Measurements from ENCODE around the gene PLXNA4. TPM values are rescaled to one million over a fixed set of nuclear protein-coding genes. Genes with fewer than 3 reads are reported as not detected.

Gene PLXNA4
- total RNA-seq, 2 donors from 2014 or later = 24.0 to 42.7 TPM

DNA sequence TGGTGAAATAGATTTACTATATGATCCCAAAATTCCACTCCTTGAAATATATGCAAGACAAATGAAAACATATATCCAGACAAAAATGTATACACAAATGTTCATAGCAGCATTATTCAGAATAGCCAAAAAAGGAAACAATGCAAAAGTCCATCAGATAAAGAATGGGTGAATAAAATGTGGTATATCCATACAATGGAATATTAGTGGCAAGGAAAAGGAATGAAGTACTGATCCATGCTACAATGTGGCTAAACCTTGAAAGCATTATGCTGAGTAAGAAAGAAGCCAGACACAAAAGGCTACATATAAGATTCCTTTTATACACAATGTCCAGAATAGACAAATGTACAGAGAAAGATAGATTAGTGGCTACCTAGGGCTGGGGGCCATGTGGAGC is 225.5 kb downstream of the PLXNA4 start:
- Histone ChIP-seq H3K36me3 (ENCODE audit: control insufficient read depth, insufficient read depth, low read length) (no peaks in the 10 kb centered on the region), H3K9me3 (ENCODE audit: control insufficient read depth, low read length) (peaks cover 4% of the 10 kb centered on the region), H3K27me3 (ENCODE audit: control insufficient read depth, insufficient read depth, low read length, poor library complexity, severe bottlenecking) (peaks cover 5% of the 10 kb centered on the region), H3K9ac (ENCODE audit: extremely low read depth, low read length, poor library complexity, severe bottlenecking) (no peak overlapping the region), H3K27ac (ENCODE audit: low read depth, low read length) (no peak overlapping the region), H3K4me1 (ENCODE audit: control insufficient read depth, insufficient read depth, low read length) (peaks cover 5% of the 10 kb centered on the region), H3K4me3 (ENCODE audit: low read length) (no peak overlapping the region)
- H3K27me3 Mint-ChIP-seq (ENCODE audit: insufficient read depth) = peaks cover 3% of the 10 kb centered on the region
- no peak overlapping the region for H3K27ac Mint-ChIP-seq
- no peak for DNase-seq
- H3K9me3 Mint-ChIP-seq = no peaks in the 10 kb centered on the region
- no peaks in the 10 kb centered on the region for H3K36me3 Mint-ChIP-seq (ENCODE audit: low read depth)
- TF ChIP-seq, protein P1, sequence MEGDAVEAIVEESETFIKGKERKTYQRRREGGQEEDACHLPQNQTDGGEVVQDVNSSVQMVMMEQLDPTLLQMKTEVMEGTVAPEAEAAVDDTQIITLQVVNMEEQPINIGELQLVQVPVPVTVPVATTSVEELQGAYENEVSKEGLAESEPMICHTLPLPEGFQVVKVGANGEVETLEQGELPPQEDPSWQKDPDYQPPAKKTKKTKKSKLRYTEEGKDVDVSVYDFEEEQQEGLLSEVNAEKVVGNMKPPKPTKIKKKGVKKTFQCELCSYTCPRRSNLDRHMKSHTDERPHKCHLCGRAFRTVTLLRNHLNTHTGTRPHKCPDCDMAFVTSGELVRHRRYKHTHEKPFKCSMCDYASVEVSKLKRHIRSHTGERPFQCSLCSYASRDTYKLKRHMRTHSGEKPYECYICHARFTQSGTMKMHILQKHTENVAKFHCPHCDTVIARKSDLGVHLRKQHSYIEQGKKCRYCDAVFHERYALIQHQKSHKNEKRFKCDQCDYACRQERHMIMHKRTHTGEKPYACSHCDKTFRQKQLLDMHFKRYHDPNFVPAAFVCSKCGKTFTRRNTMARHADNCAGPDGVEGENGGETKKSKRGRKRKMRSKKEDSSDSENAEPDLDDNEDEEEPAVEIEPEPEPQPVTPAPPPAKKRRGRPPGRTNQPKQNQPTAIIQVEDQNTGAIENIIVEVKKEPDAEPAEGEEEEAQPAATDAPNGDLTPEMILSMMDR (conservative IDR thresholded peaks at IDR 0.05) = no peak
- peaks cover 11% of the 10 kb centered on the region for H3K4me1 Mint-ChIP-seq
- H3K4me3 Mint-ChIP-seq = no peak overlapping the region

DNA sequence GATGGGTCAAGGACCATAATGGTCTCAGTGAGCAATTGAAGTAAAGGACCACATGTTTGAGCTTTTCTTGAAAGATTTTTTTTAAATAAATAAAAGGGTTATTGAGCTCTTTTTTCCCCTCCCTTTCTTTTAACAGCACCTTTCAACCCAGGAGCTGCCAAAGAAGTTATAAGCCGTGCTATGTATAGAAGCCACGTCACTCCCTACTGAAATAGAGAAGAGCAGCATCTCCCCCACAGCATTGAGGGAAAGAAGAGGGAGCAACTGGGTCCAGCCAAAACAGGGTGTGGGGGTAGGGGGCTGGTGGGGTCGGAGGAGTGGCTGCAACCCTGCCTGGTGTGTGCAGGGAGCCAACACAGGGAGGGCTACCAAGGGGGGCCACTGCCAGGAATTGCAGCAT is 227.2 kb downstream of the PLXNA4 start:
- Mint-ChIP-seq H3K27me3 (ENCODE audit: insufficient read depth) (no peaks in the 10 kb centered on the region), H3K27ac (no peak overlapping the region)

DNA sequence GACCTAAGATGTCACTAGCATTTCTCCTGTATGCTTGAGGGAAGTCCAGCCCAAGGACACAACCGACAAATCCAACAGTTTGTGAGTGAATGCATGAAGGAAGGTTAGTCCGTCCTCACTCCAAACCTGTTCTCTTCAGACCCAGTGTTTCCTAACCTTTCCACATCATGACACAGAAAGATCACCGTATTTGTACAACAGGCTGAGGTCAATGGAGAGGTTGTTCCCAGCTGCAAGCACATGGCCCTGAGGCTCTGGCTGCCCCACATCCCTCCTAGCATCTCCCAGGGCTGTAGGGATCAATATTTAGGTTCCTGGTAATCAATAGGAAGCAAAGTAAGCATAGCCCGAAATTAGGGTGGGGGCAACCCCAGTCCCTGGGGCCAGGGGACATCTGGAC is 227.9 kb downstream of the PLXNA4 start:
- Mint-ChIP-seq H3K9me3 (no peaks in the 10 kb centered on the region), H3K4me3 (no peak overlapping the region)
- WGBS, 2 experiments (ENCODE audit: insufficient coverage in 1 of 2, insufficient read length in 1 of 2) = 73 to 80% methylated on average over 2 to 4 of the region's 4 CpGs

More for the DNA sequence above, 227.2 kb downstream of the PLXNA4 start:
- Mint-ChIP-seq H3K4me3 (no peak overlapping the region), H3K4me1 (peaks cover 11% of the 10 kb centered on the region), H3K36me3 (ENCODE audit: low read depth) (no peaks in the 10 kb centered on the region), H3K9me3 (no peaks in the 10 kb centered on the region)
- 82% methylated on average over 3 of the region's 3 CpGs; no CpG with 5 or more reads in 1 of the 2 experiments for WGBS, 2 experiments (ENCODE audit: insufficient coverage in 1 of 2, insufficient read length in 1 of 2)
- DNase-seq = no peak
- no peak overlapping the region for H3K9ac ChIP-seq (ENCODE audit: extremely low read depth, low read length, poor library complexity, severe bottlenecking)
- H3K4me1 ChIP-seq (ENCODE audit: control insufficient read depth, insufficient read depth, low read length) = peaks cover 5% of the 10 kb centered on the region
- H3K27me3 ChIP-seq (ENCODE audit: control insufficient read depth, insufficient read depth, low read length, poor library complexity, severe bottlenecking) = no peaks in the 10 kb centered on the region
- H3K9me3 ChIP-seq (ENCODE audit: control insufficient read depth, low read length) = peaks cover 4% of the 10 kb centered on the region
- no peaks in the 10 kb centered on the region for H3K36me3 ChIP-seq (ENCODE audit: control insufficient read depth, insufficient read depth, low read length)
- no peak overlapping the region for H3K27ac ChIP-seq (ENCODE audit: low read depth, low read length)
- TF ChIP-seq, protein P1 (conservative IDR thresholded peaks at IDR 0.05) = no peak
- no peak overlapping the region for H3K4me3 ChIP-seq (ENCODE audit: low read length)

More for the DNA sequence above, 227.9 kb downstream of the PLXNA4 start:
- Histone ChIP-seq H3K4me3 (ENCODE audit: low read length) (no peak overlapping the region), H3K9me3 (ENCODE audit: control insufficient read depth, low read length) (peaks cover 4% of the 10 kb centered on the region), H3K4me1 (ENCODE audit: control insufficient read depth, insufficient read depth, low read length) (peaks cover 5% of the 10 kb centered on the region), H3K36me3 (ENCODE audit: control insufficient read depth, insufficient read depth, low read length) (no peaks in the 10 kb centered on the region), H3K27ac (ENCODE audit: low read depth, low read length) (no peak overlapping the region), H3K27me3 (ENCODE audit: control insufficient read depth, insufficient read depth, low read length, poor library complexity, severe bottlenecking) (no peaks in the 10 kb centered on the region), H3K9ac (ENCODE audit: extremely low read depth, low read length, poor library complexity, severe bottlenecking) (no peak overlapping the region)
- no peaks in the 10 kb centered on the region for H3K36me3 Mint-ChIP-seq (ENCODE audit: low read depth)
- TF ChIP-seq, protein P1 (conservative IDR thresholded peaks at IDR 0.05) = no peak
- H3K4me1 Mint-ChIP-seq = peaks cover 11% of the 10 kb centered on the region
- no peak overlapping the region for H3K27ac Mint-ChIP-seq
- DNase-seq = no peak
- no peaks in the 10 kb centered on the region for H3K27me3 Mint-ChIP-seq (ENCODE audit: insufficient read depth)

Measured in endodermal cell (in vitro differentiated cells).